PFSK-1 (cell line): ENCODE measurements around the gene OLFM2.

ENCODE experiments used
- FOXP2 ChIP-seq: optimal IDR thresholded peaks from 2 replicates; pipeline ENCODE3; 2011; ENCODE audit warnings: borderline replicate concordance, control low read depth, inconsistent platforms; ENCODE audit not compliant: insufficient read depth; ENCODE audit errors: extremely low read length, extremely low read depth
- POLR2AphosphoS5 ChIP-seq: IDR thresholded peaks from 2 replicates; pipeline ENCODE4 v1.6.1; 2012; ENCODE audit warnings: low read depth, mild to moderate bottlenecking, control low read depth, low read length, moderate library complexity
- REST ChIP-seq, 2 experiments: IDR thresholded peaks; 2 replicates each; pipeline versions ENCODE4 v1.6.1 to v1.8.0; 2011 to 2012; ENCODE audit warnings: low read depth in 2 of 2, low read length in 2 of 2, control low read depth in 1 of 2, inconsistent platforms in 1 of 2, mild to moderate bottlenecking in 1 of 2, moderate library complexity in 1 of 2; ENCODE audit not compliant: insufficient read depth in 1 of 2
- SIN3A ChIP-seq: IDR thresholded peaks from 2 replicates; pipeline ENCODE4 v1.6.1; 2012; ENCODE audit warnings: mild to moderate bottlenecking, low read length, moderate library complexity, borderline replicate concordance; ENCODE audit not compliant: insufficient read depth

GRCh38 chr19:9860407-9860806 is 75.9 kb downstream of the OLFM2 start:
- TF ChIP-seq REST (IDR thresholded peaks at IDR 0.05; ENCODE audit: insufficient read depth in 1 of 2, low read depth in 2 of 2, low read length in 2 of 2) (no peak), SIN3A (no peak), POLR2AphosphoS5 (no peak), FOXP2 (no peak)
